Testis (tissue), 3 donors: ENCODE measurements around the gene HOXC12. TPM values are rescaled to one million over a fixed set of nuclear protein-coding genes. Genes with fewer than 3 reads are reported as not detected.

Experiments
- DNase-seq: peaks from one replicate; pipeline ENCODE4 v3.0.0-alpha.2; 2019
- H3K27ac ChIP-seq, 2 donors: fragments of 200-600 bp; sonication (generic); one replicate each; pipeline ENCODE4 v1.5.1; 2019
- H3K27me3 ChIP-seq: fragments of 200-600 bp; sonication (generic); one replicate; pipeline ENCODE4 v1.5.1; 2019
- H3K36me3 ChIP-seq: fragments of 200-600 bp; sonication (generic); one replicate; pipeline ENCODE4 v1.5.1; 2017; ENCODE audit warnings: low read depth; ENCODE audit errors: missing control alignments
- H3K4me1 ChIP-seq: fragments of 200-600 bp; sonication (generic); one replicate; pipeline ENCODE4 v1.5.1; 2019
- H3K4me3 ChIP-seq, 2 donors: fragments of 200-600 bp; sonication (generic); one replicate each; pipeline ENCODE4 v1.5.1; 2017 to 2019
- H3K9me3 ChIP-seq: fragments of 200-600 bp; sonication (generic); one replicate; pipeline ENCODE4 v1.5.1; 2017
- POLR2A ChIP-seq: fragments of 450-650 bp; IDR thresholded peaks from one replicate; pipeline ENCODE4 v1.6.1; 2017; ENCODE audit warnings: antibody characterized with exemption, mild to moderate bottlenecking, moderate library complexity
- WGBS, 2 donors: methylation state at CpG; one replicate each; pipeline ENCODE4 v1.1.5; 2018; 5-methylcytosine and 5-hydroxymethylcytosine counted together
- intact Hi-C: fragments of 100-400 bp; cut with DNase I; formaldehyde crosslinking; loops from one replicate; pipeline ENCODE4 v1.15.1; 2023; ENCODE audit warnings: low total_unique reads
- polyA plus RNA-seq: library from polyadenylated mRNA; stranded (reverse); fragments of 350-450 nt; fragmentation: Illumina TruSeq; extraction: RNeasy Lipid Tissue Mini Kit (QIAGEN cat#74804); gene quantifications from one replicate; pipeline ENCODE4 v1.2.3, GENCODE V29; 2014; ENCODE audit warnings: low read depth, low replicate concordance; ENCODE audit not compliant: insufficient read depth
- total RNA-seq, 2 donors: library from RNA; depleted of rRNA; stranded (reverse); fragments of >200 nt; gene quantifications; one replicate each; pipeline ENCODE4 v1.2.3, GENCODE V29; 2016
- TF ChIP-seq, protein P1 (sequence below), 3 experiments: fragments of 450-650 bp in 2 of 3; fragments of 200-600 bp in 1 of 3; sonication (generic) in 1 of 3; IDR thresholded peaks; one replicate each; pipeline ENCODE4 v1.5.1; 2016 to 2019; ENCODE audit warnings: antibody characterized with exemption in 3 of 3, mild to moderate bottlenecking in 2 of 3, moderate library complexity in 1 of 3

The HOXC12 gene
- total and polyA plus RNA-seq, 3 donors from 2014 or later, result 0.06 TPM; not detected in 2

GRCh38 chr12:53941187-53941586, 13.5 kb upstream of the HOXC12 start:
- H3K4me3 ChIP-seq, result no peak overlapping the region
- no peak for DNase-seq
- no peak overlapping the region for H3K27ac ChIP-seq
- peaks cover 12% of the 10 kb centered on the region for H3K27me3 ChIP-seq
- no peaks in the 10 kb centered on the region for H3K36me3 ChIP-seq
- H3K4me1 ChIP-seq, result no peaks in the 10 kb centered on the region
- TF ChIP-seq POLR2A, result no peak
- TF ChIP-seq, protein P1, sequence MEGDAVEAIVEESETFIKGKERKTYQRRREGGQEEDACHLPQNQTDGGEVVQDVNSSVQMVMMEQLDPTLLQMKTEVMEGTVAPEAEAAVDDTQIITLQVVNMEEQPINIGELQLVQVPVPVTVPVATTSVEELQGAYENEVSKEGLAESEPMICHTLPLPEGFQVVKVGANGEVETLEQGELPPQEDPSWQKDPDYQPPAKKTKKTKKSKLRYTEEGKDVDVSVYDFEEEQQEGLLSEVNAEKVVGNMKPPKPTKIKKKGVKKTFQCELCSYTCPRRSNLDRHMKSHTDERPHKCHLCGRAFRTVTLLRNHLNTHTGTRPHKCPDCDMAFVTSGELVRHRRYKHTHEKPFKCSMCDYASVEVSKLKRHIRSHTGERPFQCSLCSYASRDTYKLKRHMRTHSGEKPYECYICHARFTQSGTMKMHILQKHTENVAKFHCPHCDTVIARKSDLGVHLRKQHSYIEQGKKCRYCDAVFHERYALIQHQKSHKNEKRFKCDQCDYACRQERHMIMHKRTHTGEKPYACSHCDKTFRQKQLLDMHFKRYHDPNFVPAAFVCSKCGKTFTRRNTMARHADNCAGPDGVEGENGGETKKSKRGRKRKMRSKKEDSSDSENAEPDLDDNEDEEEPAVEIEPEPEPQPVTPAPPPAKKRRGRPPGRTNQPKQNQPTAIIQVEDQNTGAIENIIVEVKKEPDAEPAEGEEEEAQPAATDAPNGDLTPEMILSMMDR (IDR thresholded peaks at IDR 0.05), result no peak
- H3K9me3 ChIP-seq, result no peaks in the 10 kb centered on the region
- intact Hi-C loops, result no loop called here

DNA sequence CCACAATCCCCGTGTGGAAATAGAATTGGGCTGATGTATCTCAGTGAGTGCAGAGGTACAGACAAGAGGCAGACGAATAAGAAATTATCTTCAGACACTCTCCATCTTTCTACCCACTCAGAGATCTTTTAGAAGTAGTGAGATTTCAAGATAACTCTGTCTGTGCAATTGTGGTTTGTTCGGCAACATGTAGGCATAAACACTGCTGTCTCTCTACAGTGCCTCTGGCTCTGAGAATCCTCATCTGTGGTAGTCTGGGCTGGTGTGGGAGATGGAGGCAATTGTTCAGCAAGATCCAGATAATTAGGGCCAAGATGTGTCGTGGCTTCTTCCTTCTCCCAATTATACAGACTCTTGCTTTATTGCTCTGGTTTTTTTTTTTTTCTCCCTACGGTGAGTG, 13.0 kb upstream of the HOXC12 start:
- no peak for DNase-seq
- intact Hi-C loops, result no loop called here
- peaks cover 9% of the 10 kb centered on the region for H3K27me3 ChIP-seq
- 32 to 38% methylated on average over 5 of the region's 5 CpGs for WGBS, 2 donors
- H3K36me3 ChIP-seq, result no peaks in the 10 kb centered on the region
- no peak overlapping the region for H3K4me3 ChIP-seq
- no peaks in the 10 kb centered on the region for H3K4me1 ChIP-seq
- no peak overlapping the region for H3K27ac ChIP-seq
- TF ChIP-seq POLR2A, result no peak
- TF ChIP-seq, protein P1 (IDR thresholded peaks at IDR 0.05), result no peak
- H3K9me3 ChIP-seq, result no peaks in the 10 kb centered on the region

DNA sequence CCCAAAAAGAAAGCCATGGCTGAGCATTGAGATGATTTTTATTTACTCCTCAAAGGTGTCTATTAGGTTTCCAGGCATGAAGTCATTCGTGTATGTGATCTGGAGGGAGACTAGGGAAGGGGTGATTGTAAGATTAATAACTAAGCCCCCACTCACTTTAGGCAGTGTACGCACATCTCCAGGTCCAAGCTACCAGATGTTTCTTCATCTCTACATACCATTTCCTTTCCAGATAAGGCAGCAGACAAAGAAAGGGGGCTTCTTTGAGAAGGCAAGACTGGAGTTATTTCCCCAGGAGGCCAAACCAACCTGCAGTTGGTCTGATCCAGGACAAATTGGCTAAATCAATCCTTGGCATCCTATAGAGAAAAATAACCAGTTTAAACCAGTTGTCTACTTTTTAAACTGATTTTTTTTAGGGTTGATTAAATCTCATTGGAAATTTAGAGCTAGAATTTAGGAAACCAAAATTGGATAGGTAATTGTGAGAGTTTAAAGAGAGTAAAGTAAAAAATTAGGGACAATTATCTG, 12.2 kb upstream of the HOXC12 start:
- no peak overlapping the region for H3K4me3 ChIP-seq
- H3K36me3 ChIP-seq, result no peaks in the 10 kb centered on the region
- no peak for TF ChIP-seq POLR2A
- TF ChIP-seq, protein P1 (IDR thresholded peaks at IDR 0.05), result no peak
- no peaks in the 10 kb centered on the region for H3K9me3 ChIP-seq
- intact Hi-C loops, result no loop called here
- H3K27ac ChIP-seq, result no peak overlapping the region
- WGBS, 2 donors, result 17 to 44% methylated on average over 2 of the region's 2 CpGs
- H3K4me1 ChIP-seq, result no peaks in the 10 kb centered on the region
- DNase-seq, result no peak
- peaks cover 4% of the 10 kb centered on the region for H3K27me3 ChIP-seq

DNA sequence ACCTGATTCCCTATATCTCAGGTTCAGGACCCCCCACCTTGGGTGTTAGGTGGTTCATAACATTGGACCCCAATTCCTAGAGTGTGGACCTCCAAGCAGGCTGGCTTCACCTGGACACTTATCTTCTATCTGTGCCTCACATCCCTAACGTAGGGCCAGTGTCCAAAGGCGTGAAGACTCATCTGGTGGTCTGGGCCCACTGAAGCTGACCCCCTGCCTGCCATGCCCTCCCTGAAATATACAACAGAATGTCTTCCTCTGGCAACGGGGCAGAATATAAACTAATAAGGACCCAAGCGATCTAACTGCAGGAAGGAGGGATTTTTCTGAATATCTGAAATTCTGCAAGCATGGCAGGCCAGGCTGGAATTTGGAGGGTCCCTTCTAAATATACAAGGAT, 10.5 kb upstream of the HOXC12 start:
- Histone ChIP-seq H3K36me3 (no peaks in the 10 kb centered on the region), H3K9me3 (no peaks in the 10 kb centered on the region), H3K4me1 (no peaks in the 10 kb centered on the region), H3K27me3 (peaks cover under 1% of the 10 kb centered on the region), H3K4me3 (no peak overlapping the region), H3K27ac (no peak overlapping the region)
- intact Hi-C loops, result no loop called here
- no peak for TF ChIP-seq POLR2A
- TF ChIP-seq, protein P1 (IDR thresholded peaks at IDR 0.05), result no peak
- 18 to 23% methylated on average over 4 of the region's 4 CpGs for WGBS, 2 donors
- DNase-seq, result no peak
